GM12878 (cell line): ENCODE results near the gene SMARCD3. TPM values are rescaled to one million over a fixed set of nuclear protein-coding genes. Genes with fewer than 3 reads are reported as not detected.

Experiments
- ATAC-seq: fragments of 200-7000 bp; cut with Tn5 transposase; 3 replicates; pipeline ENCODE4 v1.9.1; 2020; ENCODE audit warnings: mild to moderate bottlenecking, moderate library complexity
- BruUV-seq: library from RNA; stranded (reverse); fragments of 400-500 nt; replicated peaks from 2 replicates; lab custom pipeline; 2021; lab: Mats Ljungman, UMichigan
- CTCF ChIA-PET: fragments of 300-600 bp; sonication (Branson Sonifier 250); formaldehyde crosslinking; extraction: SDS; loops from one replicate; lab custom pipeline; 2021; ENCODE audit warnings: inconsistent platforms; lab: Yijun Ruan, JAX
- POLR2A ChIA-PET: fragments of 350-600 bp; formaldehyde crosslinking; extraction: SDS; loops from one replicate; lab custom pipeline; 2021; ENCODE audit warnings: inconsistent platforms; lab: Charles Lee
- RAD21 ChIA-PET: fragments of 300-600 bp; sonication (Branson Sonifier 250); formaldehyde crosslinking; loops from one replicate; lab custom pipeline; 2023; ENCODE audit warnings: antibody characterized with exemption; ENCODE audit not compliant: unreplicated experiment; lab: Charles Lee
- SMC1A ChIA-PET: fragments of 300-600 bp; sonication (Branson Sonifier 250); formaldehyde crosslinking; loops from one replicate; lab custom pipeline; 2023; ENCODE audit not compliant: unreplicated experiment, uncharacterized antibody; lab: Charles Lee
- DNase-seq: peaks from one replicate; pipeline ENCODE4 v3.0.0-alpha.2; 2011; ENCODE audit warnings: low read depth, low spot score
- FAIRE-seq: peaks from 3 replicates; lab custom pipeline; 2011; peaks lifted over from hg19 to GRCh38; lab: Jason Lieb, UNC
- H2AFZ ChIP-seq: 2 replicates; pipeline ENCODE4 v1.6.0; 2011; ENCODE audit warnings: low read depth, low read length, control low read depth; ENCODE audit not compliant: control insufficient read depth
- H3K27ac ChIP-seq: 2 replicates; pipeline ENCODE4 v1.5.1; 2011; ENCODE audit warnings: control low read depth; ENCODE audit not compliant: control insufficient read depth, insufficient read depth
- H3K27me3 ChIP-seq, 2 experiments: replicated peaks in 1 of 2; 2 replicates each; pipeline versions ENCODE4 v1.6.0 to v1.6.1; 2011; ENCODE audit warnings: low read length in 1 of 2; ENCODE audit not compliant: control insufficient read depth in 2 of 2, insufficient read depth in 2 of 2
- H3K36me3 ChIP-seq, 2 experiments: 2 replicates each; pipeline ENCODE4 v1.5.1; 2011; ENCODE audit warnings: low read length in 1 of 2; ENCODE audit not compliant: control insufficient read depth in 2 of 2, insufficient read depth in 2 of 2
- H3K4me1 ChIP-seq: 2 replicates; pipeline ENCODE4 v1.6.1; 2011; ENCODE audit warnings: mild to moderate bottlenecking, low read length, moderate library complexity, mixed read lengths; ENCODE audit not compliant: control insufficient read depth, insufficient read depth
- H3K4me2 ChIP-seq: 2 replicates; pipeline ENCODE4 v1.6.0; 2011; ENCODE audit warnings: control low read depth; ENCODE audit not compliant: control insufficient read depth, insufficient read depth
- H3K4me3 ChIP-seq: fragments of 200-600 bp; sonication (generic); 2 replicates; pipeline ENCODE4 v1.5.1; 2016
- H3K79me2 ChIP-seq: 2 replicates; pipeline ENCODE4 v1.6.0; 2011; ENCODE audit warnings: low read length; ENCODE audit not compliant: control insufficient read depth, insufficient read depth
- H3K9ac ChIP-seq: 2 replicates; pipeline ENCODE4 v1.8.0; 2011; ENCODE audit warnings: low read length, control low read depth, mixed read lengths; ENCODE audit not compliant: control insufficient read depth, insufficient read depth
- H3K9me3 ChIP-seq: replicated peaks from 3 replicates; pipeline ENCODE4 v1.5.1; 2011; ENCODE audit warnings: mild to moderate bottlenecking, low read length; ENCODE audit not compliant: control insufficient read depth, insufficient read depth
- H4K20me1 ChIP-seq: 2 replicates; pipeline ENCODE4 v1.6.0; 2011; ENCODE audit not compliant: control insufficient read depth, insufficient read depth
- BCLAF1 ChIP-seq: fragments of 450-650 bp; IDR thresholded peaks from 2 replicates; pipeline ENCODE4 v1.6.1; 2017; ENCODE audit warnings: antibody characterized with exemption, mild to moderate bottlenecking, moderate library complexity
- CTCF ChIP-seq, 3 experiments: IDR thresholded peaks in 2 of 3; conservative IDR thresholded peaks in 1 of 3; 2 replicates each; pipeline ENCODE4 v1.5.1; 2011; ENCODE audit warnings: low read depth in 3 of 3, low read length in 3 of 3, mild to moderate bottlenecking in 3 of 3, control low read depth in 2 of 3, moderate library complexity in 2 of 3, inconsistent platforms in 1 of 3, mixed read lengths in 1 of 3; ENCODE audit not compliant: control insufficient read depth in 2 of 3, insufficient read depth in 1 of 3; ENCODE audit errors: extremely low read depth in 1 of 3
- PBX3 ChIP-seq: IDR thresholded peaks from 2 replicates; pipeline ENCODE4 v1.6.1; 2011; ENCODE audit warnings: mild to moderate bottlenecking, low read depth, low read length, moderate library complexity; ENCODE audit not compliant: insufficient replicate concordance
- PKNOX1 ChIP-seq: fragments of 450-650 bp; IDR thresholded peaks from 2 replicates; pipeline ENCODE4 v1.6.1; 2016; ENCODE audit warnings: mild to moderate bottlenecking
- SMARCA5 ChIP-seq: fragments of 450-650 bp; IDR thresholded peaks from 2 replicates; pipeline ENCODE4 v1.6.1; 2017; ENCODE audit warnings: mild to moderate bottlenecking
- SP1 ChIP-seq: IDR thresholded peaks from one replicate; pipeline ENCODE4 v1.6.1; 2011; ENCODE audit warnings: low read depth, low read length
- WGBS: methylation state at CpG from one replicate; pipeline ENCODE4 v1.1.6; 2016; ENCODE audit warnings: low lambda C conversion rate; ENCODE audit not compliant: insufficient replicate concordance, insufficient coverage; ENCODE audit errors: missing lambda C conversion rate; 5-methylcytosine and 5-hydroxymethylcytosine counted together
- in situ Hi-C: fragments of 300-500 bp; cut with MboI; formaldehyde crosslinking; loops from 9 replicates; pipeline ENCODE4 v1.14.3; 2018; ENCODE audit warnings: mixed read lengths
- intact Hi-C: fragments of 100-400 bp; cut with micrococcal nuclease; formaldehyde crosslinking; loops from one replicate; pipeline ENCODE4 v1.14.2; 2022; ENCODE audit not compliant: unreplicated experiment
- polyA plus RNA-seq, 11 experiments: library from polyadenylated mRNA; depleted of rRNA in 4 of 11; unstranded in 6 of 11; stranded (reverse) in 5 of 11; fragments of >200 nt; fragmentation: Nextera tagmentation in 4 of 11; fragmentation: Illumina TruSeq in 1 of 11; extraction: Ambion mirVana in 4 of 11; extraction: Trizol in 1 of 11; gene quantifications; 1 replicate in 1 of 11; 2 replicates in 10 of 11; pipeline versions ENCODE4 v1.2.1 to v1.2.3, GENCODE V29; 2011 to 2016; ENCODE audit warnings: inconsistent platforms in 2 of 11, missing spikeins in 2 of 11, low read depth in 1 of 11
- total RNA-seq, 4 experiments: library from RNA; depleted of rRNA in 3 of 4; stranded (reverse); fragments of >200 nt in 3 of 4; fragmentation: Illumina TruSeq in 1 of 4; extraction: Trizol in 1 of 4; gene quantifications; 2 replicates each; pipeline versions ENCODE4 v1.2.1 to v1.2.3, GENCODE V29; 2013 to 2021

The SMARCD3 gene
- total and polyA plus RNA-seq, 10 of the 15 experiments (the other 5 are each of a cell fraction or from before 2014, with no cell fraction given) = 0.11 to 1.4 (median 0.16) TPM

GRCh38 chr7:151197932-151198331 is 50.6 kb downstream of the SMARCD3 start:
- intact Hi-C loops = no loop called here
- Histone ChIP-seq H3K27ac (no peak overlapping the region), H3K9me3 (no peaks in the 10 kb centered on the region), H3K4me3 (no peak overlapping the region), H3K4me1 (no peaks in the 10 kb centered on the region), H3K9ac (no peak overlapping the region), H2AFZ (no peak overlapping the region), H3K4me2 (no peak overlapping the region), H4K20me1 (no peaks in the 10 kb centered on the region), H3K79me2 (no peaks in the 10 kb centered on the region), H3K36me3 (no peaks in the 10 kb centered on the region), H3K27me3 (peaks cover 0 to 2% of the 10 kb centered on the region in 2 experiments; a peak in 3 of 4 replicates)
- no peak for ATAC-seq
- TF ChIP-seq SP1 (no peak), SMARCA5 (no peak)
- RAD21 ChIA-PET = no interaction called here
- in situ Hi-C loops = no loop called here
- no TSS peak for BruUV-seq
- CTCF ChIA-PET = interaction anchor here (1.0 kb wide), 1 partner anchor 46 kb away, joined by 3 read pairs; no protein-coding TSS in a partner anchor
- SMC1A ChIA-PET = no interaction called here
- DNase-seq = no peak
- no peak for FAIRE-seq
- POLR2A ChIA-PET = no interaction called here

GRCh38 chr7:151195616-151196450 is 52.7 kb downstream of the SMARCD3 start:
- ChIA-PET POLR2A (interaction anchor here (0.6 to 0.7 kb wide), 2 partner anchors 33 to 137 kb away, joined by 5 to 6 read pairs; no protein-coding TSS in a partner anchor), SMC1A (no interaction called here), CTCF (interaction anchor here (0.6 to 1.7 kb wide), 2 partner anchors 48 to 72 kb away, joined by 3 to 4 read pairs; no protein-coding TSS in a partner anchor), RAD21 (interaction anchor here (0.6 kb wide), 1 partner anchor 578 kb away, joined by 3 read pairs; no protein-coding TSS in a partner anchor)
- intact Hi-C loops = no loop called here
- no peak for FAIRE-seq
- no peak overlapping the region for H3K27ac ChIP-seq
- no peak for DNase-seq
- no peak overlapping the region for H3K4me2 ChIP-seq
- no peak overlapping the region for H3K9ac ChIP-seq
- no peaks in the 10 kb centered on the region for H3K79me2 ChIP-seq
- 5% methylated on average over 16 of the region's 19 CpGs for WGBS
- ATAC-seq = no peak
- in situ Hi-C loops = no loop called here
- no TSS peak for BruUV-seq
- no peaks in the 10 kb centered on the region for H3K36me3 ChIP-seq
- no peak overlapping the region for H2AFZ ChIP-seq
- H3K27me3 ChIP-seq = peaks cover 2% of the 10 kb centered on the region in 2 experiments; a peak in 3 of 4 replicates
- no peaks in the 10 kb centered on the region for H4K20me1 ChIP-seq
- H3K4me3 ChIP-seq = no peak overlapping the region
- H3K4me1 ChIP-seq = no peaks in the 10 kb centered on the region
- H3K9me3 ChIP-seq = no peaks in the 10 kb centered on the region
- TF ChIP-seq PBX3 (no peak), BCLAF1 (no peak), PKNOX1 (no peak), CTCF (IDR thresholded peaks at IDR 0.05 in 2 of 3, conservative IDR thresholded peaks at IDR 0.05 in 1 of 3; ENCODE audit: control insufficient read depth in 2 of 3, extremely low read depth in 1 of 3, insufficient read depth in 1 of 3, low read depth in 3 of 3, low read length in 3 of 3) (no peak)
